Liver (tissue), 9 donors: ENCODE measurements around the gene MYL3. TPM values are rescaled to one million over a fixed set of nuclear protein-coding genes. Genes with fewer than 3 reads are reported as not detected.
"Not testable (repeated sequence)": the region's sequence is repeated elsewhere in the genome, so short reads cannot be mapped to it uniquely, and the experiment has no call there.

ENCODE experiments used
- DNase-seq: peaks from one replicate; pipeline ENCODE4 v3.0.0-alpha.2; 2017; ENCODE audit warnings: low spot score
- H3K27ac ChIP-seq, 2 donors: one replicate each; pipeline ENCODE4 v1.7.0; 2013; ENCODE audit warnings: inconsistent platforms in 2 of 2, low read length in 2 of 2, control low read depth in 1 of 2, low read depth in 1 of 2, mild to moderate bottlenecking in 1 of 2
- H3K27me3 ChIP-seq, 4 donors: one replicate each; pipeline versions ENCODE4 v1.6.1 to v1.7.0; 2013; ENCODE audit warnings: low read length in 3 of 4, inconsistent platforms in 1 of 4, mild to moderate bottlenecking in 1 of 4, moderate library complexity in 1 of 4; ENCODE audit not compliant: control insufficient read depth in 4 of 4, insufficient read depth in 4 of 4
- H3K36me3 ChIP-seq, 4 donors: one replicate each; pipeline versions ENCODE4 v1.6.1 to v1.7.0; 2013; ENCODE audit warnings: low read length in 3 of 4, mild to moderate bottlenecking in 3 of 4, low read depth in 1 of 4, moderate library complexity in 1 of 4; ENCODE audit not compliant: control insufficient read depth in 4 of 4, insufficient read depth in 3 of 4
- H3K4me1 ChIP-seq, 4 donors: one replicate each; pipeline versions ENCODE4 v1.6.1 to v1.7.0; 2013; ENCODE audit warnings: low read length in 3 of 4, mild to moderate bottlenecking in 3 of 4, moderate library complexity in 1 of 4; ENCODE audit not compliant: control insufficient read depth in 4 of 4, insufficient read depth in 4 of 4
- H3K4me3 ChIP-seq, 3 donors: one replicate each; pipeline versions ENCODE4 v1.6.1 to v1.7.0; 2013; ENCODE audit warnings: low read length in 3 of 3, control low read depth in 1 of 3, low read depth in 1 of 3, mild to moderate bottlenecking in 1 of 3
- H3K9ac ChIP-seq, 2 donors: one replicate each; pipeline ENCODE4 v1.7.0; 2013; ENCODE audit warnings: low read length in 2 of 2, mild to moderate bottlenecking in 2 of 2, moderate library complexity in 2 of 2, control low read depth in 1 of 2, low read depth in 1 of 2
- H3K9me3 ChIP-seq, 4 donors: one replicate each; pipeline versions ENCODE4 v1.6.1 to v1.7.0; 2013; ENCODE audit warnings: low read length in 3 of 4; ENCODE audit not compliant: control insufficient read depth in 4 of 4
- EGR1 ChIP-seq, 2 donors: IDR thresholded peaks; 2 replicates each; pipeline ENCODE4 v1.6.1; 2016 to 2018; ENCODE audit warnings: antibody characterized with exemption in 2 of 2, low read depth in 2 of 2
- GABPA ChIP-seq, 2 donors: IDR thresholded peaks in 1 of 2; conservative IDR thresholded peaks in 1 of 2; 2 replicates each; pipeline ENCODE4 v1.6.1; 2016; ENCODE audit warnings: antibody characterized with exemption in 2 of 2, mild to moderate bottlenecking in 1 of 2, moderate library complexity in 1 of 2
- HNF4A ChIP-seq, 2 donors: conservative IDR thresholded peaks; 2 replicates each; pipeline ENCODE4 v1.6.1; 2016; ENCODE audit warnings: antibody characterized with exemption in 2 of 2, mild to moderate bottlenecking in 2 of 2
- HNF4G ChIP-seq: IDR thresholded peaks from 2 replicates; pipeline ENCODE4 v1.6.1; 2016; ENCODE audit warnings: antibody characterized with exemption
- JUND ChIP-seq, 2 donors: IDR thresholded peaks; 2 replicates each; pipeline ENCODE4 v1.6.1; 2016; ENCODE audit warnings: antibody characterized with exemption in 2 of 2
- MAX ChIP-seq: IDR thresholded peaks from 2 replicates; pipeline ENCODE4 v1.6.1; 2016; ENCODE audit warnings: antibody characterized with exemption
- RAD21 ChIP-seq, 2 donors: IDR thresholded peaks; 2 replicates each; pipeline ENCODE4 v1.6.1; 2016; ENCODE audit warnings: antibody characterized with exemption in 2 of 2, mild to moderate bottlenecking in 2 of 2
- RXRA ChIP-seq, 2 donors: IDR thresholded peaks; 2 replicates each; pipeline ENCODE4 v1.6.1; 2017 to 2018; ENCODE audit warnings: antibody characterized with exemption in 2 of 2, mild to moderate bottlenecking in 1 of 2
- SP1 ChIP-seq: IDR thresholded peaks from 2 replicates; pipeline ENCODE4 v1.6.1; 2018; ENCODE audit warnings: antibody characterized with exemption, mild to moderate bottlenecking
- YY1 ChIP-seq: IDR thresholded peaks from 2 replicates; pipeline ENCODE4 v1.6.1; 2016; ENCODE audit warnings: antibody characterized with exemption, mild to moderate bottlenecking
- ZBTB33 ChIP-seq: IDR thresholded peaks from 2 replicates; pipeline ENCODE4 v1.6.1; 2016; ENCODE audit warnings: antibody characterized with exemption
- WGBS: extraction: QIAGEN DNeasy Blood & Tissue Kit; methylation state at CpG from one replicate; pipeline ENCODE4 v1.1.7; 2013; 5-methylcytosine and 5-hydroxymethylcytosine counted together
- polyA plus RNA-seq, 2 donors: library from polyadenylated mRNA; stranded (reverse) in 1 of 2; unstranded in 1 of 2; fragments of 200-250 nt in 1 of 2; fragments of >200 nt in 1 of 2; fragmentation: Nextera tagmentation in 1 of 2; extraction: Ambion mirVana in 1 of 2; gene quantifications; one replicate each; pipeline versions ENCODE4 v1.2.1 to v1.2.3, GENCODE V29; 2013 to 2015
- total RNA-seq, 2 donors: library from RNA; depleted of rRNA; stranded (reverse); fragments of >200 nt; gene quantifications; one replicate each; pipeline ENCODE4 v1.2.3, GENCODE V29; 2014
- TF ChIP-seq, protein P1 (sequence below): fragments of 150-350 bp; IDR thresholded peaks from 2 replicates; pipeline ENCODE4 v1.5.1; 2017; ENCODE audit warnings: improper control_type of control experiment, low read depth, low read length; ENCODE audit not compliant: missing input control
- donor health status: healthy.
- donor health status: healthy.
- donor health status: healthy.
- donor health status: healthy.
- donor health status: healthy.

Gene MYL3
- total RNA-seq: 1 to 10 TPM in 1 of 2 donors, under 1 TPM in 1; 0.51 to 1.3 TPM
- polyA plus RNA-seq: under 1 TPM; 0.76 to 0.86 TPM

GRCh38 chr3:46863261-46863782, at the start of gene MYL3:
MYL3 (minus strand) TSS chr3:46863444; CDS start chr3:46863390, 54 bp downstream.
- H3K27ac ChIP-seq: no peak within 1 kb of the TSS
- DNase-seq: no peak

DNA sequence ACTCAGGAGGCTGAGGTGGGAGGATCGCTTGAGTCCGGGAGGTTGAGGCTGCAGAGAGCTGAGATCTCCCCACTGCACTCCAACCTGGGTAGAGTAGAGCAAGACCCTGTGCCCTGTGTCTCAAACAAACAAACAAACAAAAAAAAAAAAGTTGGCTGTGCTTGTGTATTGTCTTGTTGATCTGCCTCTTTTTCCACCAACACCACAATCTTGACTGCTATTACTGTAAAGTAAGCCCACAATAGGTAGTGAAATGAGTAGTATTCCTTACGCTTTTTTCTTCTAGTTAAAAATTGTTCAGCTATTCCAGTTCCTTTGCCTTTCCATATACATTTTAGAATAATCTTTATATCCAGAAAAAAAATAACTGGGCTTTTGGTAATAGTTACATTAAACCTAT, 49.7 kb upstream of the MYL3 start:
- WGBS: 96% methylated on average over 3 of the region's 3 CpGs
- H3K36me3 ChIP-seq: peaks cover 0 to 2% (median 2%) of the 10 kb centered on the region in 4 donors
- H3K4me3 ChIP-seq: no peak overlapping the region
- H3K4me1 ChIP-seq: peaks cover 5 to 25% (median 18%) of the 10 kb centered on the region in 4 donors
- no peak overlapping the region for H3K9ac ChIP-seq
- H3K27ac ChIP-seq: no peak overlapping the region
- DNase-seq: no peak
- no peaks in the 10 kb centered on the region for H3K27me3 ChIP-seq
- TF ChIP-seq YY1 (no peak), MAX (no peak), ZBTB33 (no peak), SP1 (no peak), HNF4G (no peak), EGR1 (IDR thresholded peaks at IDR 0.05; ENCODE audit: low read depth in 2 of 2) (no peak), RAD21 (IDR thresholded peaks at IDR 0.05) (no peak), RXRA (IDR thresholded peaks at IDR 0.05) (no peak), JUND (IDR thresholded peaks at IDR 0.05) (no peak)
- no peaks in the 10 kb centered on the region for H3K9me3 ChIP-seq

More at GRCh38 chr3:46863261-46863782, at the start of gene MYL3:
- H3K27me3 ChIP-seq: no peaks in the 10 kb centered on the region
- no peak within 1 kb of the TSS for H3K4me3 ChIP-seq
- WGBS: 84% methylated on average over 7 of the region's 7 CpGs
- H3K36me3 ChIP-seq: no peaks in the 10 kb centered on the region
- H3K9ac ChIP-seq: no peak within 1 kb of the TSS
- H3K9me3 ChIP-seq: no peaks in the 10 kb centered on the region
- no peak for TF ChIP-seq GABPA (IDR thresholded peaks at IDR 0.05 in 1 of 2, conservative IDR thresholded peaks at IDR 0.05 in 1 of 2)
- TF ChIP-seq, protein P1, sequence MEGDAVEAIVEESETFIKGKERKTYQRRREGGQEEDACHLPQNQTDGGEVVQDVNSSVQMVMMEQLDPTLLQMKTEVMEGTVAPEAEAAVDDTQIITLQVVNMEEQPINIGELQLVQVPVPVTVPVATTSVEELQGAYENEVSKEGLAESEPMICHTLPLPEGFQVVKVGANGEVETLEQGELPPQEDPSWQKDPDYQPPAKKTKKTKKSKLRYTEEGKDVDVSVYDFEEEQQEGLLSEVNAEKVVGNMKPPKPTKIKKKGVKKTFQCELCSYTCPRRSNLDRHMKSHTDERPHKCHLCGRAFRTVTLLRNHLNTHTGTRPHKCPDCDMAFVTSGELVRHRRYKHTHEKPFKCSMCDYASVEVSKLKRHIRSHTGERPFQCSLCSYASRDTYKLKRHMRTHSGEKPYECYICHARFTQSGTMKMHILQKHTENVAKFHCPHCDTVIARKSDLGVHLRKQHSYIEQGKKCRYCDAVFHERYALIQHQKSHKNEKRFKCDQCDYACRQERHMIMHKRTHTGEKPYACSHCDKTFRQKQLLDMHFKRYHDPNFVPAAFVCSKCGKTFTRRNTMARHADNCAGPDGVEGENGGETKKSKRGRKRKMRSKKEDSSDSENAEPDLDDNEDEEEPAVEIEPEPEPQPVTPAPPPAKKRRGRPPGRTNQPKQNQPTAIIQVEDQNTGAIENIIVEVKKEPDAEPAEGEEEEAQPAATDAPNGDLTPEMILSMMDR: no peak
- no peak for TF ChIP-seq RXRA (IDR thresholded peaks at IDR 0.05)
- no peak for TF ChIP-seq HNF4A (conservative IDR thresholded peaks at IDR 0.05)
- H3K4me1 ChIP-seq: peaks cover 10 to 17% (median 15%) of the 10 kb centered on the region in 4 donors

DNA sequence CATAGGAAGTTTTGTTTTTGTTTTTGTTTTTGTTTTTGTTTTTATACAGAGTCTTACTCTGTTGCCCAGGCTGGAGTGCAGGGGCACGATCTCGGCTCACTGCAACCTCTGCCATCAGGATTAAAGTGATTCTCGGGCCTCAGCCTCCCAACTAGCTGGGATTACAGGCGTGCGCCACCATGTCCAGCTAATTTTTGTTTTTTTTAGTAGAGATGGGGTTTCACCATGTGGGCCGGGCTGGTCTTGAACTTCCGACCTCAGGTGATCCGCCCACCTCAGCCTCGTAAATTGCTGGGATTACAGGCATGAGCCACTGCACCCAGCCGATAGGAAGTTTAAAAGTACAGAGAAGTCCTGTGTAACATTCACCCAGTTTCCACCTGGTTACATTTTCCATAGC, 47.7 kb upstream of the MYL3 start:
- not testable (repeated sequence) for H3K9me3 ChIP-seq, H3K4me3 ChIP-seq, H3K9ac ChIP-seq, H3K36me3 ChIP-seq, H3K27ac ChIP-seq, DNase-seq, H3K27me3 ChIP-seq
- peaks cover 5 to 29% (median 20%) of the 10 kb centered on the region in 4 donors for H3K4me1 ChIP-seq
- WGBS: 81% methylated on average over 10 of the region's 10 CpGs
